CMK (cell line): ENCODE results near the gene ABLIM1.

Experiments used
- DNase-seq: peaks from one replicate; pipeline ENCODE4 v3.0.0-alpha.2; 2010; ENCODE audit warnings: low read depth

The ABLIM1 gene

GRCh38 chr10:114489521-114490310 lies 168.4 kb downstream of the ABLIM1 start:
- no peak for DNase-seq

GRCh38 chr10:114487815-114488536 lies 170.1 kb downstream of the ABLIM1 start:
- DNase-seq, result no peak

- no peak for DNase-seq
Observed at GRCh38 chr10:114486938-114487814, 170.9 kb downstream of the ABLIM1 start.

GRCh38 chr10:114485696-114486400 lies 172.2 kb downstream of the ABLIM1 start:
- DNase-seq, result no peak

GRCh38 chr10:114483575-114483974 lies 174.5 kb downstream of the ABLIM1 start:
- no peak for DNase-seq

GRCh38 chr10:114482480-114483304 lies 175.4 kb downstream of the ABLIM1 start:
- no peak for DNase-seq

GRCh38 chr10:114481055-114481454 lies 177.0 kb downstream of the ABLIM1 start:
- no peak for DNase-seq

GRCh38 chr10:114479836-114480235 lies 178.2 kb downstream of the ABLIM1 start:
- no peak for DNase-seq

- DNase-seq, result no peak
Observed at GRCh38 chr10:114479307-114479706, 178.8 kb downstream of the ABLIM1 start.

GRCh38 chr10:114478281-114478680 lies 179.8 kb downstream of the ABLIM1 start:
- DNase-seq, result no peak

- no peak for DNase-seq
Observed at GRCh38 chr10:114477285-114477684, 180.8 kb downstream of the ABLIM1 start.

- DNase-seq, result no peak
Observed at GRCh38 chr10:114474989-114475388, 183.1 kb downstream of the ABLIM1 start.

- no peak for DNase-seq
Observed at GRCh38 chr10:114473776-114474175, 184.3 kb downstream of the ABLIM1 start.

GRCh38 chr10:114472877-114473253 lies 185.2 kb downstream of the ABLIM1 start:
- DNase-seq, result no peak

GRCh38 chr10:114471906-114472876 lies 185.9 kb downstream of the ABLIM1 start:
- no peak for DNase-seq

GRCh38 chr10:114470956-114471905 lies 186.8 kb downstream of the ABLIM1 start:
- DNase-seq, result peak; percentile 24

- DNase-seq, result no peak
Observed at GRCh38 chr10:114470361-114470760, 187.7 kb downstream of the ABLIM1 start.

- DNase-seq, result no peak
Observed at GRCh38 chr10:114458955-114459354, 199.1 kb downstream of the ABLIM1 start.
